Measurements from ENCODE around the gene NTMT1.
"Not testable (repeated sequence)": the region's sequence is repeated elsewhere in the genome, so short reads cannot be mapped to it uniquely, and the experiment has no call there.

Gene NTMT1, protein sequence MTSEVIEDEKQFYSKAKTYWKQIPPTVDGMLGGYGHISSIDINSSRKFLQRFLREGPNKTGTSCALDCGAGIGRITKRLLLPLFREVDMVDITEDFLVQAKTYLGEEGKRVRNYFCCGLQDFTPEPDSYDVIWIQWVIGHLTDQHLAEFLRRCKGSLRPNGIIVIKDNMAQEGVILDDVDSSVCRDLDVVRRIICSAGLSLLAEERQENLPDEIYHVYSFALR

DNA sequence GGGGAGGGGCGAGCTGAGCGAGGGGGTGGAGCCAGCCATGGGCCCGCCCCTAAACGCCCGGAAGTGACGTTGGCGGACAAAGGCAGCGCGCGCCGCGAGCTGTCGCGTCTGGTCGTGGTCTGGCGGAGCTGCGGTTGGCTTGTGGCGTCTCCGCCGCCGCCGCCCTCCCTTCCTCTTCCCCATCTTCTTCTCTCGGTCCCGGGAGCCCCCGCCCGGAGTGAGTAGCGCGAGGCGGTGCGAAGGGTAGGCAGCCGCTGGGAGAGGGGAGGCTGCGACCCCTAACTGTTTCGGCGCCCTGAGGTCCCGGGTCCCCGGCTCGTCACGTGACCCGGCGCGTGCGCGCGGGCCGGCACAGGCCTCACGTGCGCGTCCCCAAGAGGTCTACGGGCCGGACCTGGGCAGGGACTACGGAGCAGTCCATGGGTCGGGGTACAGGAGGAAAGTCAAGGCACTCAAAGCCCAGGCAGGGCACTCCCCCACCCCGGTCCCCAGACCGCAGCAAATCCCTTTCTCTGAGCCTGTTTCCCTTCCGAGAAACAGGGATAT is at the start of gene NTMT1:
Gene NTMT1 (plus strand): TSS at position 85 of the 546 bp plus-strand sequence. CDS start 6,541 bp downstream, outside the sequence.
- FAIRE-seq, result no peak

DNA sequence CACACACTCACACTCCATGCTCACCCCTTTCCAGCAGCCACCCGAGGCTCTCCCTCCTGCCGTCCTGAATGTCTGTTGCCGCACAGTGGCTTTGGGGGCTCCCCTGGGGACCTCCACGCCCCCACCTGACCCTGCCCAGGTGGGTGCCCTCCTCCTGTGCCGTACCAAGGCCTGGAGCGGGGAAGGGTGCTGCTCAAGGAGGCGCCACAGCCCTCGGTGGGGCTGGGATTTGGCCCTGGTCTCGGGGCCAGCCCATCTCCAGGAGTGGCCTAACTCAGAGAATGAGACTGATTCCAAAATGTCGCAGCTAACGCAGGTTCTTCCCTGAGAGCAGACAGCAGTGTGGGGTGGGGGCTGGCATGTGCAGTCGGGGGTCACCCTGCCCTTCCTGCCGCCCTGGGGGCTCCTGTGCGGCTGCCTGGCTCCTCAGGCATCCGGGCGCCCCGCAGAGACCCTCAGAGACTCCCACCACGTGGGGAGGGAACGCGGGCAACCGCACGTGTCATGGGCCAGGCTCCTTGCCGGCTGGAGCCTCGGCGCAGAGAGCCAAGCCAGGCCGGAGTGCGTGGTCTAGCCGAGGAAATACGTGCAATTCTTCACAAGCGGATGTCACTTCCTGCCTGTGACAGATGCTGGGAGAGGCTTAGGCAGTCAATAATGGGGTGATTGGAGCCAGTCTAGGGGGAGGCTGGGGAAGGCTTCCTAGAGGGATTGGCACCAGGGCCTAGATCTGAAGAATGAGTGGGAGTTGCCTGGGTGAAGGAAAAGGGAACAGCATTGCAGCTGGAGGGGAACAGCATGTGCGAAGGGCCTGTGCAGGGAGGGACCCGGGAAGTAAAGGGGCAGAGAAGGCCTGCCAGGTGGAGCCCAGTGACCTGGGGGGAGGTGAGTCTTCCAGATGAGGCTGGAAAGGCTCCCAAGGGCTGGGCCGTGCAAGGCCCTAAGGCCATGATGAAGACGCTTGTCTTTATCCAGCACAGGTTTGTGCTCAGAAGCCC is 49.1 kb upstream of the NTMT1 start:
- no peak for FAIRE-seq

DNA sequence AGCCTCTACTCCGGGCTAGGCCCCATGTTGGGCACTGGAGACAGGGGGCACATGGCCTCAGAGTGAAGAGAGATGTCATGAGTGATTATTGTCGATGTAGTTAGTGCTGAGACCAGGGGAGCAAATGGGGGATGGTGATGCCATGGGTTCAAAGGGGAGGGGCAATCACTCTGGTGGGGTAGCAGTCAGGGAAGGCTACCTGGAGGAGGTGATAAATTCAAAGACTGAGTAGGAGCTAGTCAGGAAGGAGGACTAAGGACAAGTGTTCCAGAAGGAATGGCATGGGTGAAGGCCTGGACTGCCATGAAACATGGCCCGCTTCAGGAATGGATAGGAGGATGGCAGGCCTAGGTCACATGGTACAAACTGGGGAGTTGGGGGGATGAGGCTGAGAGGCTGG is 46.7 kb upstream of the NTMT1 start:
- no peak for FAIRE-seq

DNA sequence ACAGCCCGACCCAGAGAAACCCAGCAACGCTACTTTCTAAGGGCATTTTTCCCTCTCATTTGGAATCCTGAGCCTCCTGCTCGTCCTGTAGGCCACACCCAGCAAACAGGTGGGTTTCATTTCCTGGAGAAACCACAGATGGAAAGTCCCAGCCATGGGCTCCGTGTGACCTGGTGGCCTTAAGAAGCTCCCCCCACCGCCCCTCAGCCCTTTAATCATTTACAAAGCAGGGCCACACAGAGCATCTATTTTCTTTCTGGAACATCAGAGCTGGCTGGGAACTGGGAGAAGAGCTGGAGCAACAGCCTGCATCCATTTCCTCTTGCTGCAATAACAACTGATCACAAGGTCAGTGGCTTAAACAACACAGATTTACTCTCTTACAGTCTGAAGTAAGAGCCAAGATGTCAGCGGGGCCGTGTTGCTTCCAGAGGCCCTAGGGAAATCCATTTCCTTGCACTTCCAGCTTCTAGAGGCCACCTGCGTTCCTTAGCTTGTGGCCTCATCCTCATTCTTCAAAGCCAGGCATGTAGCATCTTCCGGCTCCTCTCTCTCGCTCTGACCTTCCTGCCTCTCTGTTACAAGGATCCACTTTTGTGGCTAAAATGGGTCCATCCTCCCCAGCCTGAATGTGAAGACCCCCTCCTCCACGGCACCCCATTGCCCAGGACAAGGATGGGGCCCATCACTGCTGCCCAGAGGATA is 45.6 kb upstream of the NTMT1 start:
- FAIRE-seq, result no peak

DNA sequence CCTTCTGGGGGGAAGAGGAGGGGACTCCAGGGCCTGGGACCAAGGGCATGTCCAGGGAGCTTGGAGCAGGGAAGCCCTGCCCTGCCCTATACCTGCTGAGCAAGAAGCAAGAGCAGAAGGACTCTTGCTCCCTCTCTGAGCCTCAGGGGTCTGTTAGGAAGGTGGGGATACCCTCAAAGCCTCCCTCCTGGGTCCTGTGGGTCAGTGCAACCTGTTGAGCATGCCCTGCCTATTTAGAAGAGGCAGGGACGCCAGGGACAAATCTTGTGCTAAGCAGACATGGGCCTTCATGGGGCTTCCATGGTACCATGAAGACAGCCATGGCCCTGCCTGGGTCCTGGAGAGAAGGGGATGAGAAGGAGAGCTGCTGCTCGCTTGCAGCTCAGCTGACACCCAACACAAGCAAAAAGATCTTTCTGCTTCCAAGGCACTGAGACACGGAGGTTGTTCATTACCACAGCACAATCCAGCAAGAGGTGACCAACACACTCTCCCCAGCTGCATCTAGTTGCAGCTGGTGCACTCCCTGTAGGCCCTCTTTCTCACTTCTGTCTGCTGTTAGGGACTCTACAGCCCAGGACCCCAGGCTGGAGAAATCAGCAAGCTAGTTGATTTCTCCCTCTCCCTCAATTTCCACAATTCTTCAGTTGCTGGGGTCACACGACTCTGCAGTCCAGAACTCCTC is 44.3 kb upstream of the NTMT1 start:
- FAIRE-seq, result no peak

DNA sequence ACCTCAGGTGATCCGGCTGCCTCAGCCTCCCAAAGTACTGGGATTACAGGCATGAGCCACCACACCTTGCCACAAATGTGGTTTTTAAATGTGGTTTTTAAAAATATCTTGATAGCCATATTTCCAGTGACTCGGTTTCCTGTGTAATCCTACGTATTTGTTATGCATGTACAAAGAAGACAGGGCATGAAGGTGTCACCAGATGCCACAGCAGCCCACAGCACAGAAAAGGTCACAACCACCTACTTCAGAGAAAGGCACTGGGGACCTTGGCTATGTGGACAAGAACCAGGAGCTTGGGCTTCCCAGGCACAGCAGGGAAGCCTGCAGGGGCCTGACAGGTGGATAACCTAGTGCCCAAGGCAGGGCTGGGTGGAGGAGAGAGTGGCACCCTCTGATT is 43.1 kb upstream of the NTMT1 start:
- FAIRE-seq, result no peak

DNA sequence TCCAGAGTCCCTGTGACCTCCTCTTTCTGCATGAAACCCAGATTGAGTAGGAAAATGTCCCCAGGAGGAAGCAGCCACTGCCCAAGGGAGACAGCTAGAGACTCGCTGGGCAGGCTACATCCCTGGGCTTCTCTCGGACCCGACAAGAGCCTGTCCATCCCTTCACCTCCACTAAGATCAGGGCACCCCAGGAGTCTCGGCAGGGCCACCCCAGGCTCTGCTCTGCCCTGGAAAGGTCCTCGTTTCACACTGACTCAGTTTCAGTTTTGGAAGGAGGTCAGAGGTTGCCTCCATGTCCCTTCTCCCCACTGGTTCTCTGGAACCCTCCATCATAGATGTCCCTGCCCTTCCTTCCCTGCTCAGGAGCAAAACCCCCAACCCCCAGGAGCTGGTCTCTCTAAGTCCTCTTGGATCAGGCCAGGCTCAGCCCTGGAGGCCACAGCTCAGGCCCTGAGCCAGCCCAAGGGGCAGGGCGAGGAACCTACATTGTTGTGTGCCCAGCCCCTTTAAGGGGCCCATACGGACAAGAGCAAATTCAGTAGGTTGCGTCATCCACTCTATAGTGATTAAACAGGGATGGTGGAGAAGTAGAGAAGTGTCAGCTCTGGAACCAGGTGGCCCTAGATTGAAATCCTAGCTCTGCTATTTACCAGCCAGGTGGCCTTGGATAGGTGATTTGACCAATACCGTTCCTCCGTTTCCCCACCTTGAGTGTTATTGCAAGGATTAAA is 42.5 kb upstream of the NTMT1 start:
- FAIRE-seq, result no peak

DNA sequence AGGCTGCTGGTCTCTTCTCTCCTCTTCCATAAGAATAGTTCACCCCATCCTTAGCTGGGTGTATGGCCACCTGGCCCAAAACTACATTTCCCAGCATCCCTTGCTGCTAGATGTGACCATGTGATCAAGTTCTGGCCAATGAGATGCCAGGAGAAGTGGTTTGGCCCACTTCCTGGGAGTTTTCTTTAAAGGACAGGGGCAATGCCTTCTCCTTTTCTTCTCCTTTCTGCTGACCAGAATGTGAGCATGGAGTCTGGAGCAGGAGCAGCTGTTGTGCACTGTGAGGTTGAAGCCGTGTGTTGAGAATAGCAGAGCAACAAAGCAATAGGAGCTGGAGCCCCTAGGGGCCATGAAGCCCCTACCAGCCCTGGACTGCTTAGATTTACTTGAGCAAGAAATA is 41.8 kb upstream of the NTMT1 start:
- no peak for FAIRE-seq

DNA sequence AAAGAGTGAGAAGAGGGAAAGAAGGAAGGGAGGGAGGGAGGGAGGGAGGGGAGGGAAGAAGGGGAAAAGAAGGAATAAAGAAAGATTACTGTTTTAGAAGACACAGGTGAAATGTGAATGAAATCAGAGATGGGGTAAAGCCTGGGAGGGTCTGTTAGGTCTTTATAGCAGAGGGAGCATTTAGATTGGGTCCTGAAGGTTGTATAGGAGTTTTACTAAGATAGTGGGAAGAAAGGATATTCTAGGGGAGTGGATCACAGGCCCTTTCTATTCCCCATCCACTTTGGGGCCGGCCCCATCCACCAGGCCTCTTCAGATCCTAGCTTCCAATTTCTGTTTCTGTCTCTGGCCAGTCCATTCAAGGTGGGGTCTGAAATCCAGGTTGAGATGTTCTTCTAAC is 40.6 kb upstream of the NTMT1 start:
- no peak for FAIRE-seq

DNA sequence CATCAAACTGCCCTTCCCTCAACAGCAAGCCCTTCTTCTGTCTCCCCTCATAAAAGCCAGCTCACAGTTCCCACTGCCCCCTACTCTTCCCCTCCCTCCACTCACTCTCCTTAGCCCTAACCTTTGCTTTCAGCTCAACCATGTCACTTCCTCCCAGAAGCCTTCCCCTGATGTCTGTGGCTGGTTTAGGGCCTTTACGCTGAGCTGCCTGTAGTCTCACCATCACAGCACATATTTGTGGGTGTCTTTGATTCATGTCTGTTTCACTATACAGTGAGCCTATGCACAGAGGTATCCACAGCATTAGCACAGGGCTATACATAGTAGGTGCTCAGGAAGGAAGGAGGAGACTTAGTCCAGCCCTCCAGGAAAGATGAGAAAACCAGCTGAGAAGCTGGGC is 39.7 kb upstream of the NTMT1 start:
- no peak for FAIRE-seq

DNA sequence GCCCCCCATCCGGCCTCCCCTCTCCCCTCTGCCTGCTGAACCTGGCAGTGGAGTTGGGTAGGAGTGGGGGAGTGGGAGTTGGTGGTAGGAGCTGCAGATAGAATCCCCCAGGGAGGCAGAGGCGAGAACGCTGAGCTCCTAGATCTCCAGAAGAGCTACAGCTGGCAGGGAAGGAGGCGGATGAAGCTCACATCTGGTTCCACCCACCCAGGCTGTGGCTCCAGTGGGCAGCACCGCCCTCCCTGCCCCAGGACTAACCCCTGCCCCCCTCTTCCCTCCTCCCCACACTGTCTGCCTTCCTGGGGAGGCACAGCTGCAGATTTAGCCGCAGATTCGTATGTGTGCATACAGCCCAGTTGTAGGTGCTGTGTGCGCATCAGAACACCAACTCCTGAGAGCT is 39.3 kb upstream of the NTMT1 start:
- FAIRE-seq, result no peak

DNA sequence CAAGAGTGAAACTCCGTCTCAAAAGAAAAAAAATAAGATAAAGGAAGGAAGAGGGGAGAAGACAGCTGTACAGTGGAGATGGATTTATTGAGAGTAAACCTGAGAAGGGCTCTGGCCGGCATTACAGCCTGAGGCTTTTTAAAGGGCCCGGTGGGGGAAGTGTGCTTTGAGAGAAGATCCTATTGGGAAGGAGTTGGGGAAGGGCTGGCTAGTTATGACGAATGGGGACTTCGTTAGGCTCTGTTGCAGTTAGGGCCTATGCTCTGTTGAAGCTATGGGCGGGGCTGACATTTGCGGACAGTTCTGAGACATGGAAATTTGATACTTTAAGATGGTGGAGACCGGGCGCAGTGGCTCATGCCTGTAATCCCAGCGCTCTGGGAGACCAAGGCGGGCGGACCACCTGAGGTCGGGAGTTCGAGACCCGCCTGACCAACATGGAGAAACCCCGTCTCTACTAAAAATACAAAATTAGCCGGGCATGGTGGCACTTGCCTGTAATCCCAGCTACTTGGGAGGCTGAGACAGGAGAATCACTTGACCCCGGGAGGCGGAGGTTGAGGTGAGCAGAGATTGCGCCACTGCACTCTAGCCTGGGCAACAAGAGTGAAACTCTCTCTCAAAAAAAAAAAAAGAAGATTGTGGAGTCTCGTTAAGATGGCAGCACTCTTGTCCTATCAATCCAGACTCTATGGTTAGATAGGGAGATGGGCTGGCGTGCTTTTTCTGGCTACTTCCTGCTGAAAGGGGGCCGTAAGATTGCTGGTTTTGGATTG is 38.3 kb upstream of the NTMT1 start:
- FAIRE-seq, result no peak

DNA sequence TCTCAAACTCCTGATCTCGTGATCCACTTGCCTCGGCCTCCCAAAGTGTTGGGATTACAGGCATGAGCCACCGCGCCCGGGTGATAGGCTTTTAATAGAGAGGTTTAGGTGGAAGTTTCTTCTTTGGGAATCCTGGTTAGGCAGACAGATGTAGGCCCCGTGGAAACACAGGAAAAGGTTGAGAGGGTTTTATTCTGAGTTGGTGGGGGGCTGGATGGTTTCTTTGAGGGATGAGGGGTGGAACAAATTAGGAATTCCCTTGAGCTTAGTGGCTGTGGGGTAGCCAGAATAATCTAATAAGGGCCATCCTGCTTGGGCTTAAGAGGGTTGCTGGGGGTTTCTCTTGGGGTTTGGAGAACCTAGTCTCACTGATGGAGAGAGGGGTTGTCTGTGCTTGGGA is 35.5 kb upstream of the NTMT1 start:
- FAIRE-seq, result no peak

DNA sequence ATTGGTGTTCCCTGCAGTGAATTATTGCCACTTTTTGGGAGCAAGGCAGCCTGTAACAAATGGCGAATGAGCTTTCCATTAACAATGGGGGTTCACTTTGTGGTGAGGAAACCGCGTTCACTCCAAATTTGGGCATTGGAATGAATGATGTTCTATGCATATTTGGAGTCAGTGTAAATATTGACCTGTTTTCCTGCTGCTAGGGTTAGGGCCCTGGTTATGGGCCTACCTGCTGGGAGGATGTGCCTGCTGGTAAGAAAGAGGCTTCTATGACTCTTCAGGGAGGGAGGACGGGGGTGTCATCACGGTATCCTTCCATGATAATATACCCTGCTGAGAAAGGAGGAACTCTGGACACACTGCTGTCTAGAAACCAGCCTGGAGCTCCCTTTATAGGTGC is 34.0 kb upstream of the NTMT1 start:
- no peak for FAIRE-seq

DNA sequence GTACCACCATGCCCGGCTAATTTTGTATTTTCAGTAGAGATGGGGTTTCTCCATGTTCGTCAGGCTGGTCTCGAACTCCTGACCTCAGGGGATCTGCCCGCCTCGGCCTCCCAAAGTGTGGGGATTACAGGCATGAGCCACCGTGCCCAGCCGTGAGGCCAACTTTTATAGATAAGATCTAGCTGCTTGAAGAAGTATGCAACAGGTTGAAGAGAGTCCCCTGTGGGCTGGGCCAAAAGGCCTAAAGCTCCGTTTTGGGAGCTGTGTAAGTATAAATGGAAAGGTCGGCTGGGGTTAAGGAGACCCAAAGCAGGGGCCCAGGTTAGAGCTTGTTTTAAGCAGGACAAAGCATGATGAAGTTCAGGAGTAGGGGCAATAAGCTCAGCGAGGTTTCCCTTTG is 33.2 kb upstream of the NTMT1 start:
- FAIRE-seq, result not testable (repeated sequence)

DNA sequence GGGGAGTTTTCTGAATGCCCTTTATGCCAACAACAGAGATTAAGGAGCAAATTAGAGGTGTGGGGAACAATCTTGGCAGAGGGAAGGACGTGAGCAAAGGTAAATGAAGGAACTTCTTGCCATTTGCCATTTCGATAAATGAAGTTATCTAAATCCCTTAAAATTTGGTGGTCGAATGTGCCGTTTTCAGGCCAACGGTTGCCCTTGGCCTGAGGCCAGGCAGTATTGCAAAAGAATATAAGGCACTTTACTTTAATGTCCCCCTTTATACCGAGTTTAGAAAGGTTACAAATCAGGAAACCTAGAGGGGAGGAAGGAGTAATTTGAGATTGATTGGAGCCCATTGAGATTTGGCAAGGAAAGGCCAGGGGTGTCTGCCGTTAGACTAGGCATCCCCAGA is 31.3 kb upstream of the NTMT1 start:
- no peak for FAIRE-seq

DNA sequence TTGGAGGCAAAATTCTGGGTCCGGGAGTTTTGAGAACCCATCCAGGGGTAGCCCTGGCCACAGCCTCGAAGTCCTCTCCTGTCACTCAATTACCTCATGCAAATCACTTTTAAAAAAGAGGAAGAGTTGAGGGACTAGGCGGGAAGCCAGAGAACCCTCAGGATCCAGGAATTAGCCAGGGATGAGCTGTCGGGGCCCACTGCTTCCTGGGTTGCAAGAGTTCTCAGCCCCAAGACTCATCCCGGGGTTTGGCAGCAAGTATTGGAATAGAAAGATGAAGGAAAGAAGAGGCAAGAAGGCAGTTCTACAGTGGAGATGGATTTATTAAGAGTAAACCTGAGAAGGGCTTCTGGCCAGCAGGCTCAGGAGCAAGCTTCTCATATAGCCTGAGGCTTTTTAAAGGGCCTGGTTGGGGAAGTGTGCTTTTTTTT is 30.6 kb upstream of the NTMT1 start:
- no peak for FAIRE-seq

DNA sequence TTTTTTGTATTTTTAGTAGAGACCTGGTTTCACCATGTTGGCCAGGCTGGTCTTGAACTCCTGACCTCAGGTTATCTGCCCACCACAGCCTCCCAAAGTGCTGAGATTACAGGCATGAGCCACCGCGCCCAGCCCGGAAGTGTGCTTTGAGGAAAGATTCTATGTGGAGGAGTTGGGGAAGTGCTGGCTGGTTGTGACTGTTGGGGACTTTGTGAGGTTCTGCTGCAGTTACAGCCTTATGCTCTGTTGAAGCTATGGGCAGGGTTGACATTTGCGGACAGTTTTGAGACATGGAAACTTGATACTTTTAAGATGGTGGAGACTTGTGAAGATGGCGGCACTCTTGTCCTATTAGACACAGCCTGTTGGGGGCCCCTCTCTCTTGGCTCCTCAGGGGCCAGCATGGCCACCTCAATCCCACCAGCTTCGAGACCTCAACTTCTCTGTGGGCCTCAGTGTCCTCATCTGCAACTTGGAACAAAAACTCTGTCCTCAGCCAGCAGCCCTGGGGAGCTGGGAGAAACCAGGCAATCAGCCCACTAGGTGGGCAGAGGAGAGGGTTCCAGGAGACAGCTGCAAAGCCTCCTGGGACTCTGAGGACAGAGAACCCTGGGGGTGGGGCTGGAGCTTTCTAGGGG is 29.9 kb upstream of the NTMT1 start:
- FAIRE-seq, result no peak

DNA sequence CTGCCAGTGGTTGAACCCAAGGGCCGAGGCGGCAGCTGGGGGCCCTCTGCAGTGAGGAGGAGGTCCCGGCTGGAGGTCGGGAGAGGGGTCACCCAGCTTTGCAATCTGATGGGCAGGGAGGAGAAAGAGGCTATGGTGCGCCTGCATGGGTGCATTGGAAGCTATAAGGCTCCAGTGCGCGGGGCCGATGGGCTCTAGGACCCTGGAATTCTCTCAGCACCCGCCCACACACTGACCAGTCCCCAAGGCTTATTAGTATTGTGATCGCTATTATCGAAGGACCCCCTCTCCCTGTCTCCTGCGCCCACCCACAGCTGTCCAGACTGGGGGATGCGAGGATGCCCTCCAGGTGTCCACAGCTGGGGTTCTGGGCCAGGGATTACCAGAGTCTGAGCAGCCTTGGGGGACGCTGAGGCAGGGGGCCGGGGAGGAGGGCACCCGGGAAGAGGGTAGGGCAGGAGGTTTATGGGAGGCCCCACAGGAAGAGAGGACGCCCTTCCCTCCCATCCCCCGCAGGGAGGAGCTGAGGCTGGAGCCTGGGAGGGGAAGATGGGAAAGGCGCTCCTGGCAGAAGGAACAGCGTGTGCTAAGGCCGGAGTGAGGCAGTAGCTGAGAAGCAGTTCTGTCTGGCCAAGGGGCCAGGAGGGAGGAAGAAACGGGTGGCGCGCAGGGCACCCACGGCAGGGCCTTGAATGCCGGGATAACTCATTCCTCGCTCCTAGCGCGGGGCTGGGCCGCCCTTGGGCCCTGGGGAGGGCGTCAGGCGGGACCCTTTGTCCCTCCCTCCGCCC is 29.2 kb upstream of the NTMT1 start:
- no peak for FAIRE-seq

Measured in colon (tissue), 2 donors.